HG02885 (cell line): ENCODE data around the gene IDH2.

Experiments
- ATAC-seq: cut with Tn5 transposase; IDR thresholded peaks from one replicate; pipeline ENCODE4 v1.9.1; 2021; ENCODE audit warnings: mild to moderate bottlenecking; ENCODE audit not compliant: unreplicated experiment, poor library complexity

The IDH2 gene

GRCh38 chr15:90033448-90033847 lies 68.8 kb downstream of the IDH2 start:
- no peak for ATAC-seq
